Small intestine (tissue), 7 donors: ENCODE data around the gene SPOCK1. TPM values are rescaled to one million over a fixed set of nuclear protein-coding genes. Genes with fewer than 3 reads are reported as not detected.

Experiments used
- DNase-seq, 2 donors: peaks; one replicate each; pipeline versions ENCODE4 v3.0.0 to v3.0.0-alpha.2; 2013
- FAIRE-seq: peaks from 2 replicates; lab custom pipeline; 2012; peaks lifted over from hg19 to GRCh38; lab: Jason Lieb, UNC
- H3K27ac ChIP-seq, 3 donors: one replicate each; pipeline ENCODE4 v1.5.1; 2013; ENCODE audit warnings: low read length in 2 of 3, mild to moderate bottlenecking in 2 of 3, control low read depth in 1 of 3, inconsistent platforms in 1 of 3, low read depth in 1 of 3, moderate library complexity in 1 of 3
- H3K27me3 ChIP-seq, 3 donors: one replicate each; pipeline ENCODE4 v1.6.1; 2013; ENCODE audit warnings: low read length in 3 of 3, inconsistent platforms in 1 of 3; ENCODE audit not compliant: control insufficient read depth in 3 of 3, insufficient read depth in 3 of 3
- H3K36me3 ChIP-seq, 3 donors: one replicate each; pipeline ENCODE4 v1.6.1; 2013; ENCODE audit warnings: low read length in 3 of 3, inconsistent platforms in 1 of 3, low read depth in 1 of 3, mild to moderate bottlenecking in 1 of 3, moderate library complexity in 1 of 3; ENCODE audit not compliant: control insufficient read depth in 3 of 3, insufficient read depth in 2 of 3
- H3K4me1 ChIP-seq, 3 donors: one replicate each; pipeline ENCODE4 v1.6.1; 2013; ENCODE audit warnings: low read length in 2 of 3, inconsistent platforms in 1 of 3, low read depth in 1 of 3, mild to moderate bottlenecking in 1 of 3, moderate library complexity in 1 of 3; ENCODE audit not compliant: control insufficient read depth in 3 of 3, insufficient read depth in 2 of 3
- H3K4me3 ChIP-seq, 3 donors: one replicate each; pipeline ENCODE4 v1.5.1; 2013; ENCODE audit warnings: low read length in 3 of 3, control low read depth in 1 of 3, inconsistent platforms in 1 of 3, low read depth in 1 of 3, mild to moderate bottlenecking in 1 of 3, moderate library complexity in 1 of 3
- H3K9me3 ChIP-seq, 2 donors: one replicate each; pipeline ENCODE4 v1.6.1; 2013; ENCODE audit warnings: low read depth in 1 of 2, low read length in 1 of 2; ENCODE audit not compliant: control insufficient read depth in 2 of 2, insufficient read depth in 1 of 2
- WGBS, 3 donors: extraction: QIAGEN DNeasy Blood & Tissue Kit; methylation state at CpG; one replicate each; pipeline ENCODE4 v1.1.7; 2013; 5-methylcytosine and 5-hydroxymethylcytosine counted together
- polyA plus RNA-seq, 4 donors: library from polyadenylated mRNA; stranded (reverse) in 3 of 4; unstranded in 1 of 4; fragments of 200-250 nt in 3 of 4; fragments of 120-200 nt in 1 of 4; gene quantifications; one replicate each; pipeline versions ENCODE4 v1.2.1 to v1.2.3, GENCODE V29; 2013
- donor health status: healthy with polysubstance abuse.
- donor health status: control.
- donor health status: control.
- donor health status: Bipolar disorder and iron deficiency.
- donor health status: healthy.

Gene SPOCK1
- polyA plus RNA-seq, 4 donors: 0.22 to 1.1 (median 0.54) TPM

- H3K27ac ChIP-seq: no peak overlapping the region
- H3K4me1 ChIP-seq: no peaks in the 10 kb centered on the region
- H3K36me3 ChIP-seq: no peaks in the 10 kb centered on the region
- peaks cover 0 to 7% (median 0%) of the 10 kb centered on the region in 3 donors for H3K27me3 ChIP-seq
- 90 to 96% (median 94%) methylated on average over 2 of the region's 2 CpGs for WGBS, 3 donors
- no peaks in the 10 kb centered on the region for H3K9me3 ChIP-seq
- FAIRE-seq: no peak
- H3K4me3 ChIP-seq: no peak overlapping the region
- no peak for DNase-seq
Observed at GRCh38 chr5:137488974-137489373, 10.2 kb downstream of the SPOCK1 start.

GRCh38 chr5:137488516-137488915, 10.6 kb downstream of the SPOCK1 start:
- WGBS, 3 donors: 84 to 87% (median 86%) methylated on average over 10 of the region's 10 CpGs
- no peaks in the 10 kb centered on the region for H3K4me1 ChIP-seq
- FAIRE-seq: no peak

GRCh38 chr5:137487600-137487999, 11.5 kb downstream of the SPOCK1 start:
- no peak for FAIRE-seq
- Histone ChIP-seq H3K36me3 (no peaks in the 10 kb centered on the region), H3K27ac (no peak overlapping the region), H3K4me1 (no peaks in the 10 kb centered on the region), H3K27me3 (peaks cover 0 to 4% (median 0%) of the 10 kb centered on the region in 3 donors), H3K4me3 (no peak overlapping the region), H3K9me3 (no peaks in the 10 kb centered on the region)
- 89 to 92% (median 91%) methylated on average over 1 of the region's 1 CpG for WGBS, 3 donors
- no peak for DNase-seq

More at GRCh38 chr5:137488516-137488915, 10.6 kb downstream of the SPOCK1 start:
- Histone ChIP-seq H3K36me3 (no peaks in the 10 kb centered on the region), H3K4me3 (no peak overlapping the region), H3K9me3 (no peaks in the 10 kb centered on the region), H3K27me3 (peaks cover 0 to 4% (median 0%) of the 10 kb centered on the region in 3 donors), H3K27ac (no peak overlapping the region)
- DNase-seq: no peak

- H3K4me3 ChIP-seq: no peak overlapping the region
- DNase-seq: no peak
- H3K9me3 ChIP-seq: no peaks in the 10 kb centered on the region
- peaks cover 0 to 4% (median 0%) of the 10 kb centered on the region in 3 donors for H3K27me3 ChIP-seq
- no peak for FAIRE-seq
- H3K4me1 ChIP-seq: no peaks in the 10 kb centered on the region
- no peaks in the 10 kb centered on the region for H3K36me3 ChIP-seq
- H3K27ac ChIP-seq: no peak overlapping the region
- 55 to 67% (median 57%) methylated on average over 2 of the region's 2 CpGs for WGBS, 3 donors
Observed at GRCh38 chr5:137486707-137487106, 12.4 kb downstream of the SPOCK1 start.

GRCh38 chr5:137481596-137481995, 17.5 kb downstream of the SPOCK1 start:
- WGBS, 3 donors: 44 to 60% (median 52%) methylated on average over 4 of the region's 4 CpGs
- FAIRE-seq (no peak), DNase-seq (no peak)
- peaks cover 0 to 4% (median 0%) of the 10 kb centered on the region in 3 donors for H3K27me3 ChIP-seq
- H3K27ac ChIP-seq: no peak overlapping the region
- H3K4me1 ChIP-seq: no peaks in the 10 kb centered on the region
- no peak overlapping the region for H3K4me3 ChIP-seq
- H3K36me3 ChIP-seq: no peaks in the 10 kb centered on the region
- H3K9me3 ChIP-seq: no peaks in the 10 kb centered on the region

GRCh38 chr5:137478043-137478442, 21.1 kb downstream of the SPOCK1 start:
- DNase-seq: no peak
- H3K4me1 ChIP-seq: no peaks in the 10 kb centered on the region
- H3K36me3 ChIP-seq: no peaks in the 10 kb centered on the region
- H3K9me3 ChIP-seq: no peaks in the 10 kb centered on the region
- H3K27me3 ChIP-seq: no peaks in the 10 kb centered on the region
- WGBS, 3 donors: 20 to 72% (median 20%) methylated on average over 3 of the region's 3 CpGs
- H3K4me3 ChIP-seq: no peak overlapping the region
- no peak overlapping the region for H3K27ac ChIP-seq
- no peak for FAIRE-seq

GRCh38 chr5:137470921-137471220, 28.3 kb downstream of the SPOCK1 start:
- H3K4me3 ChIP-seq: no peak overlapping the region
- H3K27ac ChIP-seq: no peak overlapping the region
- H3K27me3 ChIP-seq: peaks cover 0 to 2% (median 0%) of the 10 kb centered on the region in 3 donors
- no peaks in the 10 kb centered on the region for H3K4me1 ChIP-seq
- H3K9me3 ChIP-seq: no peaks in the 10 kb centered on the region
- DNase-seq (no peak), FAIRE-seq (no peak)
- H3K36me3 ChIP-seq: no peaks in the 10 kb centered on the region
- WGBS, 3 donors: 72 to 75% (median 75%) methylated on average over 4 of the region's 4 CpGs

GRCh38 chr5:137470111-137470920, 28.8 kb downstream of the SPOCK1 start:
- FAIRE-seq (no peak), DNase-seq (no peak)
- Histone ChIP-seq H3K27me3 (peaks cover 0 to 2% (median 0%) of the 10 kb centered on the region in 3 donors), H3K4me3 (no peak overlapping the region), H3K9me3 (no peaks in the 10 kb centered on the region), H3K27ac (no peak overlapping the region), H3K36me3 (no peaks in the 10 kb centered on the region), H3K4me1 (no peaks in the 10 kb centered on the region)
- WGBS, 3 donors: 55 to 76% (median 58%) methylated on average over 5 of the region's 5 CpGs
